Skin epidermis (tissue), 12 donors: ENCODE measurements around the gene MMP24OS.

Experiments
- H3K27ac ChIP-seq, 21 experiments: fragments of 200-600 bp; sonication (generic) in 11 of 21; one replicate each; pipeline ENCODE4 v1.5.0; 2020; ENCODE audit warnings: mild to moderate bottlenecking in 3 of 21, inconsistent platforms in 2 of 21, moderate library complexity in 2 of 21
- H3K4me3 ChIP-seq, 7 experiments: fragments of 200-600 bp; sonication (generic) in 2 of 7; one replicate each; pipeline ENCODE4 v1.5.0; 2020; ENCODE audit warnings: inconsistent platforms in 2 of 7, mild to moderate bottlenecking in 2 of 7, moderate library complexity in 1 of 7

Gene MMP24OS

DNA sequence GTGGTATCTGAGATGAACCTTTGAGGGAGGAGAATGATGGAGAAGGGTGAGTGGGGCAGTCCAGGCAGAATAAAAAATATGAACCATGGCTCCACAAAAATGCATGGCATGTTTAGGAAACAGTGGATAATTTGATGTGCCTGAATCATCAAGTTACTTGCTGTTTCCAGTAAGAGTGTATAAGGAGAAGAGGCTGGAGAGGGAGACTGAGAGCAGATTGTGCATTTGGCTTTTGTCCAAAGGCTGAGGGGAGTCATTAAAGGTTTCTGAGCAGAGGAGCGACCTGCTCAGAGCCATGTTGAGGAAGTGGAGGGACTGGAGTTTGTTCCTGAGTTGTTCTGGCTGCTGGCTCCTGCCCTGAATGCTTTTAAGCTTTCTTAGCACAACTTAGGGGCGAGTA is 45.3 kb downstream of the MMP24OS start:
- Histone ChIP-seq H3K27ac (no peak overlapping the region), H3K4me3 (no peak overlapping the region)

DNA sequence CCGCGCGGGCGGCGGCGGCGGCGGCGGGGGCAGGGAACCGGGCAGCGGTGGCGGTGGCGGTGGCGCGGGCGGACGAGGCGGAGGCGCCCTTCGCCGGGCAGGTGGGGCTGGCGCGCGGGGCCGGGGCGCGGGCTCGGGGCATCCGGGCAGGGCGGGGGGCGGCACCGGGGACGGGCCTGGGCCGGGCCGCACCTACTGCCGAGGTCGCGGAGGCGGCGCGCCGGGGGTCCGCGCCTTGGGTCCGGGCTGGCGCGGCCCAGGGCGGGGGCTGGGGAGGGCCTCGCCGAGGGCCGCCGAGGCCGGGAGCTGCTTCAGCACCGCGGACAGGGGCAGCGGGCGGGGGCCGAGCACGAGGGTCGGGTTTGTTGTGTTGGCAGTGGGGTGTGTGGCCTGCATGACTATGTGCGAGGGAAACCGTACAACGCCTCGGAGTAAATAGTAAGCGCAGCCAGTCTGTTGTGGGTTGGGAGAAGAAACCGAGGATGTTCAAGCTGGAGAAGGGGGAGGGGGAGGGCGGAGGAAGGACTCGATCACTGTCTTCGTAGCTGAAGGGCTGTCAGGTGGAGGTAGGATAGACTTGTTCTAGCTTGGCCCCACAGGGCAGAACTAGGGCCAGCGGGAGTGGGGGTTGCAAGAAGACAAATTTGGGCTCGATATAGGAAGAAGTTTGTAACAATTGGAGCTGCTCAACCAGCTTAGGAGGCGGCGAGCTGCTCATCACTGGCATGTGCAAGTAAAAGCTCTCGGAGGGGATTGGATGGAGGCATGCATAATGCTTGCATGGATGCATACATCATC is 50.8 kb downstream of the MMP24OS start:
- Histone ChIP-seq H3K27ac (no peak overlapping the region), H3K4me3 (peak overlapping the region in 2 of 7 experiments; percentile 9 to 13)
